ENCODE measurements around the gene FBXW10. TPM values are rescaled to one million over a fixed set of nuclear protein-coding genes. Genes with fewer than 3 reads are reported as not detected.
"Not testable (repeated sequence)": the region's sequence is repeated elsewhere in the genome, so short reads cannot be mapped to it uniquely, and the experiment has no call there.

FBXW10 gene
- total and polyA plus RNA-seq, 2 donors (not counting 3 experiments of a cell fraction or from before 2014, with no cell fraction given), result not detected

GRCh38 chr17:18780991-18781718 lies 37.3 kb downstream of the FBXW10 start, which contains the start of gene TVP23B:
TVP23B (plus strand) TSS chr17:18781183; CDS start chr17:18781294, 111 bp downstream.
- H3K4me1 ChIP-seq (ENCODE audit: control insufficient read depth, extremely low read depth, insufficient read depth, low read length), result not testable (repeated sequence)

GRCh38 chr17:18781805-18782204 lies 38.0 kb downstream of the FBXW10 start:
- dilution Hi-C loops (cut with MboI; ENCODE audit: extremely low pct_ligation_motif_present, low sequenced_read_pairs); H3K27me3 ChIP-seq (ENCODE audit: control insufficient read depth in 2 of 2, insufficient read depth in 2 of 2, low read length in 2 of 2); H4K20me1 ChIP-seq (replicated peaks; ENCODE audit: control insufficient read depth, extremely low read depth, insufficient read depth, low read length); H3K9me1 ChIP-seq (replicated peaks; ENCODE audit: control insufficient read depth, extremely low read depth, insufficient read depth, low read length); H2AFZ ChIP-seq (ENCODE audit: low read depth, low read length); POLR2A ChIA-PET; H3K27ac ChIP-seq (ENCODE audit: insufficient read depth, low read depth, low read length); BruUV-seq (replicated peaks); H3K4me2 ChIP-seq (ENCODE audit: insufficient read depth, low read length); CTCF ChIA-PET; H3K36me3 ChIP-seq (ENCODE audit: control insufficient read depth in 2 of 2, extremely low read depth in 1 of 2, insufficient read depth in 2 of 2, low read length in 2 of 2); DNase-seq (ENCODE audit: low read depth, low spot score); H3K4me1 ChIP-seq (ENCODE audit: control insufficient read depth, extremely low read depth, insufficient read depth, low read length); H3K9me3 ChIP-seq (replicated peaks; ENCODE audit: control insufficient read depth, insufficient read depth, low read length); H3K9ac ChIP-seq (replicated peaks; ENCODE audit: extremely low read depth, insufficient read depth, low read length): not testable (repeated sequence)
- Histone ChIP-seq H3K4me3 (replicated peaks in 1 of 3; ENCODE audit: insufficient read depth in 1 of 3, low read depth in 1 of 3, low read length in 3 of 3) (peak overlapping the region; percentile 8 to 54 (median 20)), H3K79me2 (ENCODE audit: control insufficient read depth, insufficient read depth, low read length) (peaks cover 24% of the 10 kb centered on the region)
- intact Hi-C loops (cut with micrococcal nuclease), result loop anchor here (2.0 kb wide), 1 partner anchor 77 kb away; the partner anchor contains the start of gene PRPSAP2
- peak; percentile 4 for FAIRE-seq

More at GRCh38 chr17:18780991-18781718, 37.3 kb downstream of the FBXW10 start, which contains the start of gene TVP23B:
- Histone ChIP-seq H3K4me2 (ENCODE audit: insufficient read depth, low read length) (peak within 1 kb of the TSS; percentile 24), H3K4me3 (replicated peaks in 1 of 3; ENCODE audit: insufficient read depth in 1 of 3, low read depth in 1 of 3, low read length in 3 of 3) (peak within 1 kb of the TSS; percentile 9 to 59 (median 54)), H3K27ac (ENCODE audit: insufficient read depth, low read depth, low read length) (peak within 1 kb of the TSS; percentile 69), H3K79me2 (ENCODE audit: control insufficient read depth, insufficient read depth, low read length) (peaks cover 24% of the 10 kb centered on the region)
- H3K27me3 ChIP-seq (ENCODE audit: control insufficient read depth in 2 of 2, insufficient read depth in 2 of 2, low read length in 2 of 2); dilution Hi-C loops (cut with MboI; ENCODE audit: extremely low pct_ligation_motif_present, low sequenced_read_pairs); H3K9me1 ChIP-seq (replicated peaks; ENCODE audit: control insufficient read depth, extremely low read depth, insufficient read depth, low read length); H4K20me1 ChIP-seq (replicated peaks; ENCODE audit: control insufficient read depth, extremely low read depth, insufficient read depth, low read length); H3K9me3 ChIP-seq (replicated peaks; ENCODE audit: control insufficient read depth, insufficient read depth, low read length); H2AFZ ChIP-seq (ENCODE audit: low read depth, low read length); H3K9ac ChIP-seq (replicated peaks; ENCODE audit: extremely low read depth, insufficient read depth, low read length); H3K36me3 ChIP-seq (ENCODE audit: control insufficient read depth in 2 of 2, extremely low read depth in 1 of 2, insufficient read depth in 2 of 2, low read length in 2 of 2); CTCF ChIA-PET; POLR2A ChIA-PET: not testable (repeated sequence)
- DNase-seq (ENCODE audit: low read depth, low spot score) (peak; percentile 90), FAIRE-seq (peak; percentile 72)
- intact Hi-C loops (cut with micrococcal nuclease), result loop anchor here (2.0 kb wide), 1 partner anchor 78 kb away; the partner anchor contains the start of gene PRPSAP2
- peak; percentile 33 for TF ChIP-seq POLR2A (IDR thresholded peaks at IDR 0.05; ENCODE audit: low read depth, low read length)
- peak; percentile 47 for TF ChIP-seq POLR2AphosphoS5 (IDR thresholded peaks at IDR 0.05; ENCODE audit: insufficient read depth, low read depth, low read length)
- TSS peak; percentile 39 for BruUV-seq (replicated peaks)

- H3K4me2 ChIP-seq (ENCODE audit: insufficient read depth, low read length); H3K27me3 ChIP-seq (ENCODE audit: control insufficient read depth in 2 of 2, insufficient read depth in 2 of 2, low read length in 2 of 2); intact Hi-C loops (cut with micrococcal nuclease); H3K27ac ChIP-seq (ENCODE audit: insufficient read depth, low read depth, low read length); H2AFZ ChIP-seq (ENCODE audit: low read depth, low read length); H3K4me3 ChIP-seq (replicated peaks in 1 of 3; ENCODE audit: insufficient read depth in 1 of 3, low read depth in 1 of 3, low read length in 3 of 3); CTCF ChIA-PET; H3K36me3 ChIP-seq (ENCODE audit: control insufficient read depth in 2 of 2, extremely low read depth in 1 of 2, insufficient read depth in 2 of 2, low read length in 2 of 2); dilution Hi-C loops (cut with MboI; ENCODE audit: extremely low pct_ligation_motif_present, low sequenced_read_pairs); BruUV-seq (replicated peaks); H3K9ac ChIP-seq (replicated peaks; ENCODE audit: extremely low read depth, insufficient read depth, low read length); FAIRE-seq; DNase-seq (ENCODE audit: low read depth, low spot score); H3K9me1 ChIP-seq (replicated peaks; ENCODE audit: control insufficient read depth, extremely low read depth, insufficient read depth, low read length); H3K4me1 ChIP-seq (ENCODE audit: control insufficient read depth, extremely low read depth, insufficient read depth, low read length); POLR2A ChIA-PET; H4K20me1 ChIP-seq (replicated peaks; ENCODE audit: control insufficient read depth, extremely low read depth, insufficient read depth, low read length); H3K9me3 ChIP-seq (replicated peaks; ENCODE audit: control insufficient read depth, insufficient read depth, low read length): not testable (repeated sequence)
- H3K79me2 ChIP-seq (ENCODE audit: control insufficient read depth, insufficient read depth, low read length), result peaks cover 29% of the 10 kb centered on the region
These were observed 42.1 kb downstream of the FBXW10 start for GRCh38 chr17:18785933-18786332.

GRCh38 chr17:18786890-18787289 lies 43.0 kb downstream of the FBXW10 start:
- H3K4me2 ChIP-seq (ENCODE audit: insufficient read depth, low read length); H3K36me3 ChIP-seq (ENCODE audit: control insufficient read depth in 2 of 2, extremely low read depth in 1 of 2, insufficient read depth in 2 of 2, low read length in 2 of 2); DNase-seq (ENCODE audit: low read depth, low spot score); H4K20me1 ChIP-seq (replicated peaks; ENCODE audit: control insufficient read depth, extremely low read depth, insufficient read depth, low read length); H3K4me3 ChIP-seq (replicated peaks in 1 of 3; ENCODE audit: insufficient read depth in 1 of 3, low read depth in 1 of 3, low read length in 3 of 3); H2AFZ ChIP-seq (ENCODE audit: low read depth, low read length); intact Hi-C loops (cut with micrococcal nuclease); H3K9ac ChIP-seq (replicated peaks; ENCODE audit: extremely low read depth, insufficient read depth, low read length); H3K27ac ChIP-seq (ENCODE audit: insufficient read depth, low read depth, low read length); CTCF ChIA-PET; BruUV-seq (replicated peaks); POLR2A ChIA-PET; H3K27me3 ChIP-seq (ENCODE audit: control insufficient read depth in 2 of 2, insufficient read depth in 2 of 2, low read length in 2 of 2); H3K4me1 ChIP-seq (ENCODE audit: control insufficient read depth, extremely low read depth, insufficient read depth, low read length); H3K9me3 ChIP-seq (replicated peaks; ENCODE audit: control insufficient read depth, insufficient read depth, low read length); dilution Hi-C loops (cut with MboI; ENCODE audit: extremely low pct_ligation_motif_present, low sequenced_read_pairs); FAIRE-seq; H3K9me1 ChIP-seq (replicated peaks; ENCODE audit: control insufficient read depth, extremely low read depth, insufficient read depth, low read length): not testable (repeated sequence)
- H3K79me2 ChIP-seq (ENCODE audit: control insufficient read depth, insufficient read depth, low read length), result peaks cover 27% of the 10 kb centered on the region
